Lower lobe of right lung (tissue), 2 donors: ENCODE results near the gene RRAGA. TPM values are rescaled to one million over a fixed set of nuclear protein-coding genes. Genes with fewer than 3 reads are reported as not detected.
A peak's percentile ranks its signal among the peaks of the same experiment; 100 is the strongest.

Source experiments
- ATAC-seq, 2 donors: fragments of 200-7000 bp; cut with Tn5 transposase; one replicate each; pipeline ENCODE4 v1.9.1; 2020 to 2022; ENCODE audit warnings: mild to moderate bottlenecking in 2 of 2, moderate library complexity in 2 of 2
- DNase-seq: peaks from one replicate; pipeline ENCODE4 v3.0.0-alpha.2; 2020
- H3K27ac ChIP-seq: fragments of 200-600 bp; one replicate; pipeline ENCODE4 v1.8.0; 2022
- H3K27me3 ChIP-seq: fragments of 200-600 bp; one replicate; pipeline ENCODE4 v1.8.0; 2022; ENCODE audit warnings: low read depth
- H3K36me3 ChIP-seq: fragments of 200-600 bp; one replicate; pipeline ENCODE4 v1.8.0; 2022; ENCODE audit warnings: mild to moderate bottlenecking
- H3K4me1 ChIP-seq: fragments of 200-600 bp; one replicate; pipeline ENCODE4 v1.8.0; 2022
- H3K4me3 ChIP-seq: fragments of 200-600 bp; one replicate; pipeline ENCODE4 v1.8.0; 2022; ENCODE audit warnings: mild to moderate bottlenecking
- H3K9me3 ChIP-seq: fragments of 200-600 bp; one replicate; pipeline ENCODE4 v1.8.0; 2022
- CTCF ChIP-seq: fragments of 200-600 bp; IDR thresholded peaks from one replicate; pipeline ENCODE4 v1.8.0; 2022; ENCODE audit warnings: antibody characterized with exemption, mild to moderate bottlenecking
- intact Hi-C: fragments of 100-400 bp; cut with DNase I; formaldehyde crosslinking; loops from one replicate; pipeline ENCODE4 v1.11.0; 2022
- total RNA-seq: library from RNA; stranded (reverse); fragmentation: NEBNext Ultra II Directional; extraction: Animal tissue kit (Norgen Biotek cat#: 25700); gene quantifications from one replicate; pipeline ENCODE4 v1.2.1, GENCODE V29; 2021
- donor health status: DM: no; HTN: yes; CAD: no; lungs with severe emphysema.

The RRAGA gene
- total RNA-seq, 1 donor from 2014 or later = 74.2 TPM

DNA sequence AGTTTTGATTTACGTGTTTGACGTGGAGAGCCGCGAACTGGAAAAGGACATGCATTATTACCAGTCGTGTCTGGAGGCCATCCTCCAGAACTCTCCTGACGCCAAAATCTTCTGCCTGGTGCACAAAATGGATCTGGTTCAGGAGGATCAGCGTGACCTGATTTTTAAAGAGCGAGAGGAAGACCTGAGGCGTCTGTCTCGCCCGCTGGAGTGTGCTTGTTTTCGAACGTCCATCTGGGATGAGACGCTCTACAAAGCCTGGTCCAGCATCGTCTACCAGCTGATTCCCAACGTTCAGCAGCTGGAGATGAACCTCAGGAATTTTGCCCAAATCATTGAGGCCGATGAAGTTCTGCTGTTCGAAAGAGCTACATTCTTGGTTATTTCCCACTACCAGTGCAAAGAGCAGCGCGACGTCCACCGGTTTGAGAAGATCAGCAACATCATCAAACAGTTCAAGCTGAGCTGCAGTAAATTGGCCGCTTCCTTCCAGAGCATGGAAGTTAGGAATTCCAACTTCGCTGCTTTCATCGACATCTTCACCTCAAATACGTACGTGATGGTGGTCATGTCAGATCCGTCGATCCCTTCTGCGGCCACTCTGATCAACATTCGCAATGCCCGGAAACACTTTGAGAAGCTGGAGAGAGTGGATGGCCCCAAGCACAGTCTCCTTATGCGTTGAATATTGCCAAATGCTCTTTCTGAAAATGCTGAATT lies 850 bp downstream of the RRAGA start:
- Histone ChIP-seq H3K27me3 (no peaks in the 10 kb centered on the region), H3K4me1 (peaks cover 35% of the 10 kb centered on the region), H3K27ac (peak overlapping the region; percentile 92), H3K9me3 (no peaks in the 10 kb centered on the region), H3K4me3 (peak overlapping the region; percentile 76), H3K36me3 (no peaks in the 10 kb centered on the region)
- DNase-seq (no peak), ATAC-seq (peak in 1 of 2 donors; percentile 3)
- TF ChIP-seq CTCF = no peak
- intact Hi-C loops = no loop called here

DNA sequence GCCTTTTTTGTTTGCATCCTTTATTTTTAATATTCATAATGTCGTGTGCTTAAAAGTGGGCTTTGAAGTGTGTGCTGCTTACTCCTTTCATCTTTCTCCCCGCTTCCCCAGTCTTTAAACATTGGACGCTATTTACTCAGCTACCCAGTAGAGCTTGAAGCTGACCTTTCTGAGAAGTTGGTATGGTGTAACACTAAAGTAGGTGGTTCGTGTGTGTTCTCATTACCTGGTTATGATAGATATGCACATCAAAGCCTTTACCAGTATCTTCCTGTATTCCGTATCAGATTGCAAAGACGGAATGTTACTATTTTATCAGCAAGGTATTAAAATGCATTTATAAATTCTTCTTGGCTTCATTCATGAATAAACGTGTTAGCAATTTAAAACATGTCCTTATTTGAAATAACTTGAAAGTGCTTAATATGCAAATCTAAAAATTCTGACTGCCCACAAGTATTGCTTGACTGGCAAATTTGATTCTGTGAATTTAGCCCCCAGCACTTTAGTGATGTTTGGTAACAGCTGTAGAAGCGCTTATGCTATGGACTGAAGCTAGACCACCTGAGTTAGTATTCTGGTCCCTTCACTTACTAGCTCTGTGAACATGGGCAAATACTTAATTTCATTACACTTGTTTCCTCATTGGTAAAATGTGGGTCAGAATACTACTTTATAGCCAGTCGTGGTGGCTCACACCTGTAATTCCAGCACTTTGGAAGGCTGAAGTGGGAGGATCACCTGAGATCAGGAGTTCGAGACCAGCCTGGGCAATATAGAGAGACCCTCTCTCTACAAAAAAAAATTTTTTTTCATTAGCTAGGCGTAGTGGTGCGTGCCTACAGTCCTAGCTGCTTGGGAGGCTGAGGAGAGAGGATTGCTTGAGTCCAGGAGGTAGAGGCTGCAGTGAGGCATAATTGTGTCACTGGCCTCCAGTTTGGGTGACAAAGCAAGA lies 1.7 kb downstream of the RRAGA start:
- Histone ChIP-seq H3K4me1 (peaks cover 35% of the 10 kb centered on the region), H3K27ac (peak overlapping the region; percentile 92), H3K27me3 (no peaks in the 10 kb centered on the region), H3K9me3 (no peaks in the 10 kb centered on the region), H3K36me3 (peaks cover 3% of the 10 kb centered on the region), H3K4me3 (peak overlapping the region; percentile 76)
- intact Hi-C loops = no loop called here
- DNase-seq (no peak), ATAC-seq (no peak)
- TF ChIP-seq CTCF = no peak

GRCh38 chr9:19057033-19057432 lies 7.8 kb downstream of the RRAGA start:
- no peaks in the 10 kb centered on the region for H3K9me3 ChIP-seq
- no peak overlapping the region for H3K4me3 ChIP-seq
- DNase-seq (no peak), ATAC-seq (no peak)
- intact Hi-C loops = no loop called here
- TF ChIP-seq CTCF = no peak
- H3K27me3 ChIP-seq = no peaks in the 10 kb centered on the region
- peaks cover 62% of the 10 kb centered on the region for H3K36me3 ChIP-seq
- H3K4me1 ChIP-seq = peaks cover 8% of the 10 kb centered on the region
- no peak overlapping the region for H3K27ac ChIP-seq

- DNase-seq (no peak), ATAC-seq (no peak)
- H3K27me3 ChIP-seq = no peaks in the 10 kb centered on the region
- H3K4me1 ChIP-seq = no peaks in the 10 kb centered on the region
- peaks cover 84% of the 10 kb centered on the region for H3K36me3 ChIP-seq
- TF ChIP-seq CTCF = no peak
- no peak overlapping the region for H3K4me3 ChIP-seq
- H3K27ac ChIP-seq = no peak overlapping the region
- intact Hi-C loops = no loop called here
- H3K9me3 ChIP-seq = no peaks in the 10 kb centered on the region
Observed at GRCh38 chr9:19074229-19074628, 25.0 kb downstream of the RRAGA start.

DNA sequence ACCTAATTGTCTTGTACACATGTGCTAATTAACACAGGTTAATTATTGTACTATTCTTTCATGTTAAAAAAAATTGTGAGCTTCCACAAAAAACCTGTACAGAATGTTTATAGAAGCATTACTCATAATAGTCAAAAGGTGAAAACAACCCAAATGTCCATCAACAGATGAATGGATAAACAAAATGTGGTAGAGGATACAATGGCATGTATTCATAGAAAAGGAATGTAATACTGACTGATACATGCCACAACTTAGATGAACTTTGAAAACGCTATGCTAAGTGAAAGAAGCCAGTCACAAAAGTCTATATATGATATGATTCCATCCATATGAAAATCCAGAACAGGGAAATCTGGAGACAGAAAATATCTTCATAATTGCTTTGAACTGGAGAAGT lies 25.6 kb downstream of the RRAGA start:
- Histone ChIP-seq H3K27ac (no peak overlapping the region), H3K4me3 (no peak overlapping the region), H3K27me3 (no peaks in the 10 kb centered on the region), H3K36me3 (peaks cover 84% of the 10 kb centered on the region), H3K4me1 (no peaks in the 10 kb centered on the region), H3K9me3 (no peaks in the 10 kb centered on the region)
- intact Hi-C loops = no loop called here
- no peak for DNase-seq
- ATAC-seq = no peak
- no peak for TF ChIP-seq CTCF
